ENCODE measurements around the gene RAD9A.

The RAD9A gene

GRCh38 chr11:67351275-67352005 is 40.3 kb upstream of the RAD9A start:
- Histone ChIP-seq H3K9me3 (ENCODE audit: control insufficient read depth in 5 of 5, low read length in 5 of 5) (no peaks in the 10 kb centered on the region), H3K9ac (ENCODE audit: low read length in 5 of 5) (peak overlapping the region in 2 of 5 donors; percentile 6 to 46), H3K36me3 (ENCODE audit: control insufficient read depth in 5 of 5, insufficient read depth in 5 of 5, low read length in 5 of 5) (peaks cover 0 to 2% (median 0%) of the 10 kb centered on the region in 5 donors), H3K4me3 (ENCODE audit: low read depth in 1 of 5, low read length in 5 of 5) (no peak overlapping the region), H3K27me3 (ENCODE audit: control insufficient read depth in 5 of 5, insufficient read depth in 4 of 5, low read length in 5 of 5) (no peaks in the 10 kb centered on the region), H3K27ac (ENCODE audit: low read depth, low read length) (peak overlapping the region; percentile 31), H3K4me1 (ENCODE audit: control insufficient read depth in 5 of 5, insufficient read depth in 5 of 5, low read length in 5 of 5) (peaks cover 12 to 59% (median 56%) of the 10 kb centered on the region in 5 donors)

- H3K9me3 ChIP-seq (ENCODE audit: control insufficient read depth in 5 of 5, low read length in 5 of 5) = no peaks in the 10 kb centered on the region
- peak overlapping the region; percentile 29 to 93 (median 92) for H3K9ac ChIP-seq (ENCODE audit: low read length in 5 of 5)
- peaks cover 0 to 2% (median 0%) of the 10 kb centered on the region in 5 donors for H3K36me3 ChIP-seq (ENCODE audit: control insufficient read depth in 5 of 5, insufficient read depth in 5 of 5, low read length in 5 of 5)
- H3K27me3 ChIP-seq (ENCODE audit: control insufficient read depth in 5 of 5, insufficient read depth in 4 of 5, low read length in 5 of 5) = no peaks in the 10 kb centered on the region
- peak overlapping the region; percentile 71 to 82 (median 78) for H3K4me3 ChIP-seq (ENCODE audit: low read depth in 1 of 5, low read length in 5 of 5)
- peak overlapping the region; percentile 97 for H3K27ac ChIP-seq (ENCODE audit: low read depth, low read length)
- peaks cover 12 to 72% (median 69%) of the 10 kb centered on the region in 5 donors for H3K4me1 ChIP-seq (ENCODE audit: control insufficient read depth in 5 of 5, insufficient read depth in 5 of 5, low read length in 5 of 5)
Measured at GRCh38 chr11:67352546-67353316, 39.1 kb upstream of the RAD9A start.

GRCh38 chr11:67353317-67354074 is 38.3 kb upstream of the RAD9A start, which contains the start of gene POLD4:
Gene POLD4, minus strand, starts transcription at chr11:67353546. Its CDS starts 147 bp downstream, at chr11:67353399.
- Histone ChIP-seq H3K27ac (ENCODE audit: low read depth, low read length) (peak within 1 kb of the TSS; percentile 97), H3K4me3 (ENCODE audit: low read depth in 1 of 5, low read length in 5 of 5) (peak within 1 kb of the TSS; percentile 71 to 82 (median 78)), H3K9me3 (ENCODE audit: control insufficient read depth in 5 of 5, low read length in 5 of 5) (no peaks in the 10 kb centered on the region), H3K9ac (ENCODE audit: low read length in 5 of 5) (peak within 1 kb of the TSS; percentile 50 to 93 (median 92)), H3K27me3 (ENCODE audit: control insufficient read depth in 5 of 5, insufficient read depth in 4 of 5, low read length in 5 of 5) (no peaks in the 10 kb centered on the region), H3K36me3 (ENCODE audit: control insufficient read depth in 5 of 5, insufficient read depth in 5 of 5, low read length in 5 of 5) (peaks cover 0 to 2% (median 0%) of the 10 kb centered on the region in 5 donors), H3K4me1 (ENCODE audit: control insufficient read depth in 5 of 5, insufficient read depth in 5 of 5, low read length in 5 of 5) (peaks cover 14 to 75% (median 71%) of the 10 kb centered on the region in 5 donors)

DNA sequence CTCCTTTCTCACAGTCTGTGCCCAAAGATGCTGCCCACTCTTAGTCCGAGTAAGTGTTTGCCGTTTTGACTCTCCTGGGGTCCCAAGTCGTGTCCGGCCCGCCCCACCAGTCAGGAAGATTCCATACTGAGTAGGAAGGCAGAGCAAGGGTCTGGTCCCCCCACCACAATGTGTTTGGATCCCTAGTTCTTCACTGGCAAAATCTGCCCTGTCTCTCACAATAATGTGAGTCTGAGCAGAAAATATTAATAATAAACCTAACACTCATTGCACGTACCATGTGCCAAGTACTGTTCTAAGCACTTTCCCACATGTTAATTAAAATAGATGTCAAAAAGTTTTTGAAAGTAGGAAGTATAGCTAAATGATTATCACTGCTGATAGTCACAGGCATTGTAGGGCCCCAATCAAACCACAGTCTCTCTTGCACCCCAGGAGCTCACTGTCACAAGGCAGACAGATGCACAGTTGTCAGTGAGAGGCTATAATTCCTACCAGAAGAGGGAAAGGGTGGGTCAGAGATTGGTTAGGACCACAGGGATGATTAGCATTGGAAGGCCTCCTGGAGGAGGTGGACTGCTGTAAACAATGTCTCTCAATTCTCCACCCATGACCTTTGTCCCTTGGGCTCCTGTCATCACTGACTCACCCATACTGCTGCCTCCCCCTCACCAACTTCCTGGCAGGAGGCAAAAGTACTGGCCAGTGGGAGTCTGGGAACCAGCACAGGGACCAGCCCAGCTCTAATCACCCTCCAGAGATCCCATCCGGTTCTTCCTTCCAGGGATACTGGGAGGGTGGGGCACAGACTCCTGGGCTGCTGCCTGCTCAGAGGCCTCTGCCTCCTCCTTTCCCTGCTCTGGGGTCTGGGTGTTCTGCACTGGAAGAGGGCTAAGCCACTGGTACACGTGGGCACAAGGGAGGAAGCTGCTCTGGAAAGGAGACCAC is 37.4 kb upstream of the RAD9A start:
- Histone ChIP-seq H3K4me3 (ENCODE audit: low read depth in 1 of 5, low read length in 5 of 5) (peak overlapping the region; percentile 66 to 82 (median 78)), H3K9ac (ENCODE audit: low read length in 5 of 5) (peak overlapping the region; percentile 56 to 78 (median 71)), H3K4me1 (ENCODE audit: control insufficient read depth in 5 of 5, insufficient read depth in 5 of 5, low read length in 5 of 5) (peaks cover 14 to 72% (median 69%) of the 10 kb centered on the region in 5 donors), H3K27ac (ENCODE audit: low read depth, low read length) (peak overlapping the region; percentile 97), H3K9me3 (ENCODE audit: control insufficient read depth in 5 of 5, low read length in 5 of 5) (no peaks in the 10 kb centered on the region), H3K27me3 (ENCODE audit: control insufficient read depth in 5 of 5, insufficient read depth in 4 of 5, low read length in 5 of 5) (no peaks in the 10 kb centered on the region), H3K36me3 (ENCODE audit: control insufficient read depth in 5 of 5, insufficient read depth in 5 of 5, low read length in 5 of 5) (peaks cover 0 to 2% (median 0%) of the 10 kb centered on the region in 5 donors)

- H3K9me3 ChIP-seq (ENCODE audit: control insufficient read depth in 5 of 5, low read length in 5 of 5) = no peaks in the 10 kb centered on the region
- H3K9ac ChIP-seq (ENCODE audit: low read length in 5 of 5) = peak overlapping the region; percentile 46 to 76 (median 56)
- no peaks in the 10 kb centered on the region for H3K27me3 ChIP-seq (ENCODE audit: control insufficient read depth in 5 of 5, insufficient read depth in 4 of 5, low read length in 5 of 5)
- peak overlapping the region; percentile 97 for H3K27ac ChIP-seq (ENCODE audit: low read depth, low read length)
- H3K36me3 ChIP-seq (ENCODE audit: control insufficient read depth in 5 of 5, insufficient read depth in 5 of 5, low read length in 5 of 5) = peaks cover 0 to 2% (median 0%) of the 10 kb centered on the region in 5 donors
- H3K4me1 ChIP-seq (ENCODE audit: control insufficient read depth in 5 of 5, insufficient read depth in 5 of 5, low read length in 5 of 5) = peaks cover 14 to 68% (median 61%) of the 10 kb centered on the region in 5 donors
- peak overlapping the region in 2 of 5 donors; percentile 5 to 19 for H3K4me3 ChIP-seq (ENCODE audit: low read depth in 1 of 5, low read length in 5 of 5)
Measured at GRCh38 chr11:67355023-67355793, 36.6 kb upstream of the RAD9A start.

DNA sequence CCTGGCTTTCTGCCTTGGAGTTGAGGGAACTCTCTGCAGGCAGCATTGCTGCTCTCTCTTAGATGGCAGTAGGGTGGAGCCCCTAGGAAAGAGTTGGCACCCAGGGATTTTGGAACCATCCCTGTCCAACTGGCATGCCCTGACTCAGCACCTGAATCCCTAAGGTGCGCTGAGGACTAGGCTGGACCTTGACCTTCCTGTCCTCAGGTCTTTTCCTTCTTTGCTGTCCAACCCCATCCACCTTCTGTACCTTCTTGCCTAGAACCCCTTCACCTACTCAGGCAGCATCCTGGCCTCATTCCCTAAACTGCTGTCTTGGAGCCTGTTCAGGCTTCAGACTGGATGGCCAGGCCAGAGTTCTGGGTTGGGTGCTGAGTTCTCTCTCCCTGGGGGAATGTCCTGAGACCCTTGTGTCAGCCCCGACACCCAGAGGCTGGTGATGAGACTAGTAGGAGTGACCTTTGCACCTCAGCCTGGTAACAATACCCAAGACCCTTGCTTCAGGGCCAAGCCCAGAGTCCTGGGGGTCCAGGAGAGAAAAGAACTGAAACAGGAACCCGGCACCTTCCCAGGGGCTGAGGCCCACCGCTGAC is 35.9 kb upstream of the RAD9A start:
- Histone ChIP-seq H3K9me3 (ENCODE audit: control insufficient read depth in 5 of 5, low read length in 5 of 5) (no peaks in the 10 kb centered on the region), H3K4me3 (ENCODE audit: low read depth in 1 of 5, low read length in 5 of 5) (no peak overlapping the region), H3K27me3 (ENCODE audit: control insufficient read depth in 5 of 5, insufficient read depth in 4 of 5, low read length in 5 of 5) (no peaks in the 10 kb centered on the region), H3K9ac (ENCODE audit: low read length in 5 of 5) (peak overlapping the region in 4 of 5 donors; percentile 12 to 76 (median 54)), H3K27ac (ENCODE audit: low read depth, low read length) (peak overlapping the region; percentile 97), H3K36me3 (ENCODE audit: control insufficient read depth in 5 of 5, insufficient read depth in 5 of 5, low read length in 5 of 5) (peaks cover 0 to 2% (median 0%) of the 10 kb centered on the region in 5 donors), H3K4me1 (ENCODE audit: control insufficient read depth in 5 of 5, insufficient read depth in 5 of 5, low read length in 5 of 5) (peaks cover 14 to 67% (median 61%) of the 10 kb centered on the region in 5 donors)

- H3K4me1 ChIP-seq (ENCODE audit: control insufficient read depth in 5 of 5, insufficient read depth in 5 of 5, low read length in 5 of 5) = peaks cover 12 to 61% (median 56%) of the 10 kb centered on the region in 5 donors
- H3K9ac ChIP-seq (ENCODE audit: low read length in 5 of 5) = peak overlapping the region in 3 of 5 donors; percentile 12 to 61 (median 51)
- peak overlapping the region; percentile 97 for H3K27ac ChIP-seq (ENCODE audit: low read depth, low read length)
Measured at GRCh38 chr11:67356387-67356863, 35.4 kb upstream of the RAD9A start.

GRCh38 chr11:67356864-67357561 is 34.8 kb upstream of the RAD9A start:
- Histone ChIP-seq H3K27me3 (ENCODE audit: control insufficient read depth in 5 of 5, insufficient read depth in 4 of 5, low read length in 5 of 5) (no peaks in the 10 kb centered on the region), H3K4me3 (ENCODE audit: low read depth in 1 of 5, low read length in 5 of 5) (no peak overlapping the region), H3K9ac (ENCODE audit: low read length in 5 of 5) (peak overlapping the region in 2 of 5 donors; percentile 51 to 61), H3K27ac (ENCODE audit: low read depth, low read length) (peak overlapping the region; percentile 97), H3K9me3 (ENCODE audit: control insufficient read depth in 5 of 5, low read length in 5 of 5) (no peaks in the 10 kb centered on the region), H3K36me3 (ENCODE audit: control insufficient read depth in 5 of 5, insufficient read depth in 5 of 5, low read length in 5 of 5) (no peaks in the 10 kb centered on the region), H3K4me1 (ENCODE audit: control insufficient read depth in 5 of 5, insufficient read depth in 5 of 5, low read length in 5 of 5) (peaks cover 11 to 57% (median 52%) of the 10 kb centered on the region in 5 donors)

More at GRCh38 chr11:67356387-67356863, 35.4 kb upstream of the RAD9A start:
- peaks cover 0 to under 1% (median 0%) of the 10 kb centered on the region in 5 donors for H3K36me3 ChIP-seq (ENCODE audit: control insufficient read depth in 5 of 5, insufficient read depth in 5 of 5, low read length in 5 of 5)
- no peak overlapping the region for H3K4me3 ChIP-seq (ENCODE audit: low read depth in 1 of 5, low read length in 5 of 5)
- H3K27me3 ChIP-seq (ENCODE audit: control insufficient read depth in 5 of 5, insufficient read depth in 4 of 5, low read length in 5 of 5) = no peaks in the 10 kb centered on the region
- H3K9me3 ChIP-seq (ENCODE audit: control insufficient read depth in 5 of 5, low read length in 5 of 5) = no peaks in the 10 kb centered on the region

Data from subcutaneous abdominal adipose tissue (tissue), 5 donors.